Thyroid gland (tissue), 4 donors: ENCODE results near the gene ZP4. TPM values are rescaled to one million over a fixed set of nuclear protein-coding genes. Genes with fewer than 3 reads are reported as not detected.
"Not testable (repeated sequence)": the region's sequence is repeated elsewhere in the genome, so short reads cannot be mapped to it uniquely, and the experiment has no call there.

ENCODE experiments used
- DNase-seq, 2 donors: peaks; one replicate each; pipeline ENCODE4 v3.0.0-alpha.2; 2019
- H3K27ac ChIP-seq, 3 donors: fragments of 200-600 bp; sonication (generic); 1 replicate in 2 of 3; 2 replicates in 1 of 3; pipeline ENCODE4 v1.5.1; 2016 to 2019; ENCODE audit warnings: mild to moderate bottlenecking in 1 of 3, moderate library complexity in 1 of 3
- H3K27me3 ChIP-seq: fragments of 200-600 bp; sonication (generic); one replicate; pipeline ENCODE4 v1.5.1; 2019
- H3K36me3 ChIP-seq, 2 donors: fragments of 200-600 bp; sonication (generic); one replicate each; pipeline ENCODE4 v1.5.1; 2016 to 2019
- H3K4me1 ChIP-seq, 2 donors: fragments of 200-600 bp; sonication (generic); one replicate each; pipeline ENCODE4 v1.5.1; 2017 to 2019
- H3K4me3 ChIP-seq, 3 donors: fragments of 200-600 bp; sonication (generic); replicated peaks in 1 of 3; 1 replicate in 2 of 3; 2 replicates in 1 of 3; pipeline ENCODE4 v1.5.1; 2016; ENCODE audit warnings: mild to moderate bottlenecking in 1 of 3
- H3K9me3 ChIP-seq: fragments of 200-600 bp; sonication (generic); one replicate; pipeline ENCODE4 v1.5.1; 2017
- POLR2A ChIP-seq, 2 donors: fragments of 450-650 bp; IDR thresholded peaks; one replicate each; pipeline ENCODE4 v1.6.1; 2017; ENCODE audit warnings: antibody characterized with exemption in 2 of 2, mild to moderate bottlenecking in 2 of 2, moderate library complexity in 1 of 2
- WGBS, 2 donors: methylation state at CpG; one replicate each; pipeline ENCODE4 v1.1.5; 2017; 5-methylcytosine and 5-hydroxymethylcytosine counted together
- intact Hi-C: fragments of 100-400 bp; cut with DNase I; formaldehyde crosslinking; loops from one replicate; pipeline ENCODE4 v1.15.1; 2023
- total RNA-seq, 4 donors: library from RNA; depleted of rRNA; stranded (reverse); fragments of >200 nt; gene quantifications; one replicate each; pipeline ENCODE4 v1.2.3, GENCODE V29; 2016
- TF ChIP-seq, protein P1 (sequence below), 6 experiments: fragments of 200-600 bp in 3 of 6; fragments of 450-650 bp in 3 of 6; sonication (generic) in 3 of 6; IDR thresholded peaks; one replicate each; pipeline ENCODE4 v1.5.1; 2016 to 2019; ENCODE audit warnings: antibody characterized with exemption in 6 of 6, mild to moderate bottlenecking in 2 of 6, inconsistent platforms in 1 of 6, moderate library complexity in 1 of 6

The ZP4 gene
- total RNA-seq, 4 donors from 2014 or later, result not detected

GRCh38 chr1:237851210-237851845 is 39.4 kb downstream of the ZP4 start:
- peak; percentile 8 to 31 for DNase-seq
- H3K9me3 ChIP-seq, result no peaks in the 10 kb centered on the region
- intact Hi-C loops, result no loop called here
- H3K4me3 ChIP-seq, result no peak overlapping the region
- no peaks in the 10 kb centered on the region for H3K36me3 ChIP-seq
- TF ChIP-seq POLR2A (IDR thresholded peaks at IDR 0.05), result no peak
- TF ChIP-seq, protein P1, sequence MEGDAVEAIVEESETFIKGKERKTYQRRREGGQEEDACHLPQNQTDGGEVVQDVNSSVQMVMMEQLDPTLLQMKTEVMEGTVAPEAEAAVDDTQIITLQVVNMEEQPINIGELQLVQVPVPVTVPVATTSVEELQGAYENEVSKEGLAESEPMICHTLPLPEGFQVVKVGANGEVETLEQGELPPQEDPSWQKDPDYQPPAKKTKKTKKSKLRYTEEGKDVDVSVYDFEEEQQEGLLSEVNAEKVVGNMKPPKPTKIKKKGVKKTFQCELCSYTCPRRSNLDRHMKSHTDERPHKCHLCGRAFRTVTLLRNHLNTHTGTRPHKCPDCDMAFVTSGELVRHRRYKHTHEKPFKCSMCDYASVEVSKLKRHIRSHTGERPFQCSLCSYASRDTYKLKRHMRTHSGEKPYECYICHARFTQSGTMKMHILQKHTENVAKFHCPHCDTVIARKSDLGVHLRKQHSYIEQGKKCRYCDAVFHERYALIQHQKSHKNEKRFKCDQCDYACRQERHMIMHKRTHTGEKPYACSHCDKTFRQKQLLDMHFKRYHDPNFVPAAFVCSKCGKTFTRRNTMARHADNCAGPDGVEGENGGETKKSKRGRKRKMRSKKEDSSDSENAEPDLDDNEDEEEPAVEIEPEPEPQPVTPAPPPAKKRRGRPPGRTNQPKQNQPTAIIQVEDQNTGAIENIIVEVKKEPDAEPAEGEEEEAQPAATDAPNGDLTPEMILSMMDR (IDR thresholded peaks at IDR 0.05), result peak in 3 of 6 experiments; percentile 21 to 47 (median 22)
- no peaks in the 10 kb centered on the region for H3K27me3 ChIP-seq
- H3K27ac ChIP-seq, result no peak overlapping the region
- 13 to 19% methylated on average over 6 of the region's 6 CpGs for WGBS, 2 donors
- H3K4me1 ChIP-seq, result no peaks in the 10 kb centered on the region

GRCh38 chr1:237843516-237843915 is 47.2 kb downstream of the ZP4 start:
- H3K4me3 ChIP-seq, H3K4me1 ChIP-seq, DNase-seq, H3K27ac ChIP-seq, intact Hi-C loops, H3K27me3 ChIP-seq, H3K9me3 ChIP-seq, H3K36me3 ChIP-seq: not testable (repeated sequence)
- 89 to 97% methylated on average over 3 of the region's 3 CpGs for WGBS, 2 donors

DNA sequence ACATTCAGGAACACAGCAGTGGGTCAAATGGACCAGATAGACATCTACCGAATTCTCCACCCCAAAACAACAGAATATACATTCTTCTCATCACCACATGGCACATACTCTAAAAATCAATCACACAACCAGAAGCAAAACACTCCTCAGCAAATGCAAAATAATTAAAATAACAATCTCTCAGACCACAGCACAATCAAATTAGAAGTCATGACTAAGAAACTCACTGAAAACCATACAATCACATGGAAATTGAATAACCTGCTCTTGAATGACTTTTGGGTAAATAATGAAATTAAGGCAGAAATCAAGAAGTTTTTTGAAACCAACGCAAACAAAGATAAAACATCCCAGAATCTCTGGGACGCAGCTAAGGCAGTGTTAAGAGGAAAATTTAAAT is 49.2 kb downstream of the ZP4 start:
- H3K4me1 ChIP-seq, result no peaks in the 10 kb centered on the region

GRCh38 chr1:237838904-237839534 is 51.7 kb downstream of the ZP4 start:
- DNase-seq, result no peak
- no peak overlapping the region for H3K4me3 ChIP-seq
- intact Hi-C loops, result no loop called here
- no peaks in the 10 kb centered on the region for H3K9me3 ChIP-seq
- no peaks in the 10 kb centered on the region for H3K4me1 ChIP-seq
- no peak overlapping the region for H3K27ac ChIP-seq
- TF ChIP-seq, protein P1 (IDR thresholded peaks at IDR 0.05), result no peak
- no peak for TF ChIP-seq POLR2A (IDR thresholded peaks at IDR 0.05)
- H3K36me3 ChIP-seq, result no peaks in the 10 kb centered on the region
- no peaks in the 10 kb centered on the region for H3K27me3 ChIP-seq
- WGBS, 2 donors, result 95 to 100% methylated on average over 1 to 4 of the region's 6 CpGs

More for the DNA sequence above, 49.2 kb downstream of the ZP4 start:
- Histone ChIP-seq H3K4me3 (no peak overlapping the region), H3K9me3 (no peaks in the 10 kb centered on the region), H3K36me3 (no peaks in the 10 kb centered on the region), H3K27me3 (no peaks in the 10 kb centered on the region), H3K27ac (no peak overlapping the region)
- no peak for DNase-seq
- WGBS, 2 donors, result 60 to 62% methylated on average over 3 of the region's 3 CpGs
- no peak for TF ChIP-seq POLR2A (IDR thresholded peaks at IDR 0.05)
- TF ChIP-seq, protein P1 (IDR thresholded peaks at IDR 0.05), result no peak
- intact Hi-C loops, result no loop called here

GRCh38 chr1:237838320-237838719 is 52.4 kb downstream of the ZP4 start:
- intact Hi-C loops, result no loop called here
- Histone ChIP-seq H3K27me3 (no peaks in the 10 kb centered on the region), H3K9me3 (no peaks in the 10 kb centered on the region), H3K4me3 (no peak overlapping the region), H3K27ac (no peak overlapping the region), H3K36me3 (no peaks in the 10 kb centered on the region), H3K4me1 (no peaks in the 10 kb centered on the region)
- DNase-seq, result no peak
- WGBS, 2 donors, result 25 to 35% methylated on average over 3 of the region's 3 CpGs
- TF ChIP-seq, protein P1 (IDR thresholded peaks at IDR 0.05), result no peak
- no peak for TF ChIP-seq POLR2A (IDR thresholded peaks at IDR 0.05)
